GM13977 (cell line): ENCODE measurements around the gene ZMYND8.

Experiments
- DNase-seq: peaks from one replicate; pipeline ENCODE4 v3.0.0; 2012; ENCODE audit warnings: low spot score
- CTCF ChIP-seq: IDR thresholded peaks from 2 replicates; pipeline ENCODE4 v1.5.1; 2012; ENCODE audit warnings: mild to moderate bottlenecking, control low read depth; ENCODE audit not compliant: insufficient read depth; ENCODE audit errors: extremely low read depth, missing control alignments
- in situ Hi-C: fragments of 300-500 bp; cut with MboI; formaldehyde crosslinking; loops from one replicate; pipeline ENCODE4 v1.12.0; 2022; ENCODE audit warnings: low sequenced_read_pairs, low pct_unique_long_range_greater_than_20kb, mixed read lengths, inconsistent platforms; ENCODE audit not compliant: unreplicated experiment

ZMYND8 gene

DNA sequence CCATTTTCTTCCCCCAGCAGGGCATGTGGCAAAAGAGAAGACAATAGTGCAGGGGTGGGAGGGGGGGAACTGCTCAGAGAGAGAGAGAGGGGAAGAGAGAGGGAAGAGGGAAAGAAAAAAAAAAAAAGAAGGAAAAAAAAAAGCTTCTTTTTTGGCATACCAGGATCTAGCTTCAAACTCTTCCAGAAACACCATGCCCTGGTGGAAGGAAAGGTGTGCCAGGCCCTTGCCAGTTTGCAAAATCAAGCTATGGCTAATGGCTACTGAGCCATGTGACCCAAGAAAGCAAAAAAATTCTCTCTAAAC is 326 bp downstream of the ZMYND8 start:
- no peak for TF ChIP-seq CTCF
- in situ Hi-C loops: no loop called here
- DNase-seq: no peak

GRCh38 chr20:47355489-47356219 is 845 bp downstream of the ZMYND8 start:
- no peak for DNase-seq
- no peak for TF ChIP-seq CTCF
- in situ Hi-C loops: no loop called here

GRCh38 chr20:47354714-47355488 is 1.6 kb downstream of the ZMYND8 start:
- in situ Hi-C loops: no loop called here
- no peak for DNase-seq
- no peak for TF ChIP-seq CTCF

GRCh38 chr20:47354464-47354713 is 2.1 kb downstream of the ZMYND8 start:
- no peak for TF ChIP-seq CTCF
- in situ Hi-C loops: no loop called here
- DNase-seq: no peak

GRCh38 chr20:47353692-47354463 is 2.6 kb downstream of the ZMYND8 start:
- in situ Hi-C loops: no loop called here
- DNase-seq: no peak
- no peak for TF ChIP-seq CTCF

- in situ Hi-C loops: no loop called here
- no peak for TF ChIP-seq CTCF
- no peak for DNase-seq
Observed at GRCh38 chr20:47353239-47353691, 3.2 kb downstream of the ZMYND8 start.
